HepG2 (cell line): ENCODE measurements around the gene SLC50A1. TPM values are rescaled to one million over a fixed set of nuclear protein-coding genes. Genes with fewer than 3 reads are reported as not detected.
A peak's percentile ranks its signal among the peaks of the same experiment; 100 is the strongest.

ENCODE experiments used
- AGO2 ChIP-seq: fragments of 200-400 bp; formaldehyde crosslinking; optimal IDR thresholded peaks from 2 replicates; pipeline ENCODE3; 2017; ENCODE audit warnings: mild to moderate bottlenecking, low read depth, low read length, moderate library complexity
- EED ChIP-seq: sonication (generic); formaldehyde crosslinking; IDR thresholded peaks from 2 replicates; pipeline ENCODE4 v1.5.0; 2020; ENCODE audit warnings: mild to moderate bottlenecking, missing genetic modification reagents
- GFI1 ChIP-seq: sonication (generic); formaldehyde crosslinking; IDR thresholded peaks from 2 replicates; pipeline ENCODE4 v1.5.0; 2020; ENCODE audit warnings: missing genetic modification reagents, mild to moderate bottlenecking, borderline replicate concordance
- MIXL1 ChIP-seq: IDR thresholded peaks from 2 replicates; pipeline ENCODE4 v1.6.1; 2016
- MYC ChIP-seq: sonication (generic); formaldehyde crosslinking; IDR thresholded peaks from 2 replicates; pipeline ENCODE4 v1.9.0; 2021; ENCODE audit warnings: missing genetic modification reagents, borderline replicate concordance
- PCBP1 ChIP-seq: fragments of 200-400 bp; formaldehyde crosslinking; IDR thresholded peaks from 2 replicates; pipeline ENCODE4 v1.6.1; 2017; ENCODE audit warnings: mild to moderate bottlenecking, low read depth, low read length, borderline replicate concordance
- POGZ ChIP-seq: sonication (generic); formaldehyde crosslinking; IDR thresholded peaks from 2 replicates; pipeline ENCODE4 v1.4.0; 2020; ENCODE audit warnings: mild to moderate bottlenecking, missing genetic modification reagents
- RCOR2 ChIP-seq: IDR thresholded peaks from 2 replicates; pipeline ENCODE4 v1.6.1; 2016; ENCODE audit warnings: missing biosample characterization, missing genetic modification reagents
- RERE ChIP-seq: IDR thresholded peaks from 2 replicates; pipeline ENCODE4 v1.6.1; 2016; ENCODE audit warnings: low read depth, missing genetic modification reagents, missing compliant biosample characterization
- RNF2 ChIP-seq: fragments of 450-650 bp; conservative IDR thresholded peaks from 2 replicates; pipeline ENCODE4 v1.6.1; 2016; ENCODE audit warnings: low read depth
- RXRA ChIP-seq: sonication (generic); formaldehyde crosslinking; IDR thresholded peaks from 2 replicates; pipeline ENCODE4 v1.5.1; 2020; ENCODE audit warnings: missing genetic modification reagents
- YY1 ChIP-seq: IDR thresholded peaks from 2 replicates; pipeline ENCODE4 v1.6.1; 2011; ENCODE audit warnings: low read length, low read depth, moderate library complexity, mild to moderate bottlenecking; ENCODE audit not compliant: insufficient read depth, insufficient replicate concordance
- ZMYM2 ChIP-seq: sonication (generic); formaldehyde crosslinking; IDR thresholded peaks from 2 replicates; pipeline ENCODE4 v1.8.0; 2022; ENCODE audit warnings: mild to moderate bottlenecking, missing genetic modification reagents
- ZNF281 ChIP-seq: sonication (generic); formaldehyde crosslinking; IDR thresholded peaks from 2 replicates; pipeline ENCODE4 v1.4.0; 2020; ENCODE audit warnings: missing genetic modification reagents, borderline replicate concordance
- ZNF562 ChIP-seq: sonication (generic); formaldehyde crosslinking; IDR thresholded peaks from 2 replicates; pipeline ENCODE4 v1.8.0; 2022; ENCODE audit warnings: missing genetic modification reagents, borderline replicate concordance
- ZNF572 ChIP-seq: sonication (generic); formaldehyde crosslinking; IDR thresholded peaks from 2 replicates; pipeline ENCODE4 v1.5.1; 2020; ENCODE audit warnings: mild to moderate bottlenecking, missing genetic modification reagents
- ZNF841 ChIP-seq: sonication (generic); formaldehyde crosslinking; IDR thresholded peaks from 2 replicates; pipeline ENCODE4 v1.8.1; 2023; ENCODE audit warnings: missing genetic modification reagents, borderline replicate concordance
- polyA plus RNA-seq, 8 experiments: library from polyadenylated mRNA; depleted of rRNA in 3 of 8; stranded (reverse) in 7 of 8; unstranded in 1 of 8; fragments of >200 nt; fragmentation: Illumina TruSeq in 4 of 8; extraction: Trizol in 4 of 8; gene quantifications; 2 replicates each; pipeline versions ENCODE4 v1.2.1 to v1.2.3, GENCODE V29; 2011 to 2016; ENCODE audit warnings: low read depth in 4 of 8, missing spikeins in 1 of 8, mixed read lengths in 1 of 8; ENCODE audit not compliant: insufficient read depth in 1 of 8
- total RNA-seq, 5 experiments: library from RNA; depleted of rRNA; stranded (reverse); fragments of >200 nt; fragmentation: Illumina TruSeq; extraction: Trizol; gene quantifications; 2 replicates each; pipeline ENCODE4 v1.2.3, GENCODE V29; 2016; ENCODE audit warnings: low read depth in 1 of 5
- TF ChIP-seq, protein P1 (sequence below): sonication (generic); formaldehyde crosslinking; IDR thresholded peaks from 2 replicates; pipeline ENCODE4 v1.5.1; 2020; ENCODE audit warnings: missing genetic modification reagents, mild to moderate bottlenecking, borderline replicate concordance

SLC50A1 gene
- total and polyA plus RNA-seq, 2 of the 13 experiments (the other 11 are each of a cell fraction or from before 2014, with no cell fraction given) = 22.5 to 46.8 TPM

GRCh38 chr1:155127105-155127966, 8.3 kb upstream of the SLC50A1 start, which contains the start of gene EFNA1 (continued):
- TF ChIP-seq RERE (CRISPR knock-in tag) = peak; percentile 95
- peak; percentile 36 for TF ChIP-seq YY1
- TF ChIP-seq ZNF281 (CRISPR knock-in tag) = peak; percentile 99
- peak; percentile 78 for TF ChIP-seq RCOR2 (CRISPR knock-in tag)
- TF ChIP-seq ZNF841 = peak; percentile 89; the same call in 1 of the 2 replicates
- TF ChIP-seq AGO2 = peak; percentile 51
- no peak for TF ChIP-seq ZNF572 (CRISPR knock-in tag)
- peak; percentile 63; the same call in 1 of the 2 replicates for TF ChIP-seq ZMYM2 (CRISPR knock-in tag)
- TF ChIP-seq, protein P1, sequence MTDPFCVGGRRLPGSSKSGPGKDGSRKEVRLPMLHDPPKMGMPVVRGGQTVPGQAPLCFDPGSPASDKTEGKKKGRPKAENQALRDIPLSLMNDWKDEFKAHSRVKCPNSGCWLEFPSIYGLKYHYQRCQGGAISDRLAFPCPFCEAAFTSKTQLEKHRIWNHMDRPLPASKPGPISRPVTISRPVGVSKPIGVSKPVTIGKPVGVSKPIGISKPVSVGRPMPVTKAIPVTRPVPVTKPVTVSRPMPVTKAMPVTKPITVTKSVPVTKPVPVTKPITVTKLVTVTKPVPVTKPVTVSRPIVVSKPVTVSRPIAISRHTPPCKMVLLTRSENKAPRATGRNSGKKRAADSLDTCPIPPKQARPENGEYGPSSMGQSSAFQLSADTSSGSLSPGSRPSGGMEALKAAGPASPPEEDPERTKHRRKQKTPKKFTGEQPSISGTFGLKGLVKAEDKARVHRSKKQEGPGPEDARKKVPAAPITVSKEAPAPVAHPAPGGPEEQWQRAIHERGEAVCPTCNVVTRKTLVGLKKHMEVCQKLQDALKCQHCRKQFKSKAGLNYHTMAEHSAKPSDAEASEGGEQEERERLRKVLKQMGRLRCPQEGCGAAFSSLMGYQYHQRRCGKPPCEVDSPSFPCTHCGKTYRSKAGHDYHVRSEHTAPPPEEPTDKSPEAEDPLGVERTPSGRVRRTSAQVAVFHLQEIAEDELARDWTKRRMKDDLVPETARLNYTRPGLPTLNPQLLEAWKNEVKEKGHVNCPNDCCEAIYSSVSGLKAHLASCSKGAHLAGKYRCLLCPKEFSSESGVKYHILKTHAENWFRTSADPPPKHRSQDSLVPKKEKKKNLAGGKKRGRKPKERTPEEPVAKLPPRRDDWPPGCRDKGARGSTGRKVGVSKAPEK (CRISPR knock-in tag) = no peak
- peak; percentile 89; the same call in 1 of the 2 replicates for TF ChIP-seq PCBP1
- TF ChIP-seq POGZ = peak; percentile 20; the same call in 1 of the 2 replicates
- no peak; the same call in 1 of the 2 replicates for TF ChIP-seq EED
- 0 out of 2 replicates have a peak, but pooled peaks have one; percentile 34 for TF ChIP-seq GFI1 (CRISPR knock-in tag)
- TF ChIP-seq RNF2 = 0 out of 2 replicates have a peak, but pooled peaks have one; percentile 67
- no peak for TF ChIP-seq ZNF562 (CRISPR knock-in tag)
- peak; percentile 85; the same call in 1 of the 2 replicates for TF ChIP-seq MIXL1 (CRISPR knock-in tag)
- peak; percentile 91 for TF ChIP-seq RXRA (CRISPR knock-in tag)
- TF ChIP-seq MYC (CRISPR knock-in tag) = peak; percentile 91
